ENCODE results near the gene AK1. TPM values are rescaled to one million over a fixed set of nuclear protein-coding genes. Genes with fewer than 3 reads are reported as not detected.

The AK1 gene
- total and polyA plus RNA-seq, 2 of the 8 experiments (the other 6 are each of a cell fraction or from before 2014, with no cell fraction given) = 37.9 to 39.2 TPM

- TF ChIP-seq SIRT6 (IDR thresholded peaks at IDR 0.05; ENCODE audit: low read length) (no peak), FOSL1 (IDR thresholded peaks at IDR 0.05; ENCODE audit: insufficient read depth, low read depth, low read length) (peak; percentile 99), TAF1 (IDR thresholded peaks at IDR 0.05; ENCODE audit: low read depth, low read length) (no peak), TBP (IDR thresholded peaks at IDR 0.05; ENCODE audit: low read depth, low read length) (no peak), PHF8 (conservative IDR thresholded peaks at IDR 0.05; ENCODE audit: low read depth, low read length) (peak; percentile 54; the same call in 1 of the 2 replicates), POLR2AphosphoS5 (IDR thresholded peaks at IDR 0.05; ENCODE audit: low read depth, low read length) (peak; percentile 30; the same call in 1 of the 2 replicates)
These were observed 21.9 kb upstream of the AK1 start, which contains the start of gene ST6GALNAC6 (continued) for GRCh38 chr9:127899128-127899943.

Data from H1 (cell line).